Peyer's patch (tissue), 4 donors: ENCODE data around the gene TMEM125. TPM values are rescaled to one million over a fixed set of nuclear protein-coding genes. Genes with fewer than 3 reads are reported as not detected.

Source experiments
- DNase-seq, 3 donors: peaks; one replicate each; pipeline ENCODE4 v3.0.0-alpha.2; 2017 to 2019
- H3K27ac ChIP-seq, 4 donors: fragments of 200-600 bp; sonication (generic); one replicate each; pipeline ENCODE4 v1.5.1; 2016 to 2019
- H3K27me3 ChIP-seq, 2 donors: fragments of 200-600 bp; sonication (generic); one replicate each; pipeline ENCODE4 v1.5.1; 2019
- H3K36me3 ChIP-seq, 3 donors: fragments of 200-600 bp; sonication (generic); one replicate each; pipeline ENCODE4 v1.5.1; 2016 to 2019
- H3K4me1 ChIP-seq, 4 donors: fragments of 200-600 bp; sonication (generic); one replicate each; pipeline ENCODE4 v1.5.1; 2016 to 2019
- H3K4me3 ChIP-seq, 4 donors: fragments of 200-600 bp; sonication (generic); 1 replicate in 3 of 4; 2 replicates in 1 of 4; pipeline ENCODE4 v1.5.1; 2016 to 2019; ENCODE audit warnings: mild to moderate bottlenecking in 1 of 4
- H3K9me3 ChIP-seq, 4 donors: fragments of 200-600 bp; sonication (generic); one replicate each; pipeline ENCODE4 v1.5.1; 2016 to 2019; ENCODE audit warnings: mild to moderate bottlenecking in 1 of 4
- POLR2A ChIP-seq, 2 donors: fragments of 450-650 bp; IDR thresholded peaks; one replicate each; pipeline ENCODE4 v1.5.1; 2017; ENCODE audit warnings: antibody characterized with exemption in 2 of 2, mild to moderate bottlenecking in 2 of 2, moderate library complexity in 2 of 2
- total RNA-seq, 4 donors: library from RNA; depleted of rRNA; stranded (reverse); fragments of >200 nt; gene quantifications; one replicate each; pipeline ENCODE4 v1.1.0, GENCODE V29; 2016
- TF ChIP-seq, protein P1 (sequence below), 6 experiments: fragments of 450-650 bp in 4 of 6; fragments of 200-600 bp in 2 of 6; sonication (generic) in 1 of 6; IDR thresholded peaks; one replicate each; pipeline ENCODE4 v1.5.1; 2017 to 2019; ENCODE audit warnings: antibody characterized with exemption in 6 of 6, mild to moderate bottlenecking in 3 of 6, moderate library complexity in 1 of 6

TMEM125 gene
- total RNA-seq, 4 donors from 2014 or later = 14.0 to 87.7 (median 74.8) TPM

DNA sequence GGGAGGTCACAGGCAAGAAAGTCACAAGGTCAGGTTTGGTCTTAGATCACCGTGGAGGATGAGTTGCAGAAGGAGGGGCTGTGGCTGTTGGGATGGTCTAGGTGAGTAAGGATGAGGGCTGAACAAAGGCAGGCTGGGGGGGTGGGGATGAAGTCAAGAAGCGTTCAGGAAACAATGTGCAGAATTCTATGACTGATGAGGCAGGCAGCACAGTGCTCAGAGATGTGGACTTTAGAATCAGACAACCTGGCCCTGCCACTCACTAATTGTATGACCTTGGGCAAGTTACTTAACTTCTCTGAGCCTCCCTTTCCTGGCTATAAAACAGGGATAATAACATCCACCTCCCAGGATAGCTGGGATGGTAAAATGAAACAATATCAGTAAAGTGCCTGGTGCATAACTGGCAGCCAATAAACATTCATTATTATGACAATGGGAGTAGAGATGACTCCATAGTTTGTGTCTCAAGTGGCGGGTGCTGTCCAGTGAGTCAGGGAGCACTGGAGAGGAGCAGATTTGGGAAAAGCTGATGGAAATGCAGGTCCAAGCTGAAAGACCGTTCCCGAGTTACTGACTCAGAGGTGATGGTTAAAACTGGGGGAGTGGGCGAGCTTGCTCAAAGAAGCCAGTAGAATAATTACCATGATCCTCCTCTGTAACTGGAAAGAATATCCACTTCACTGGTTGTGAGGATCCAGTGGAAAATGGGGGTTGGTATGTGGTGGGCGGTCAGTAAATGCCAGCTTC is 33.1 kb downstream of the TMEM125 start:
- DNase-seq = peak in 2 of 3 donors; percentile 66 to 85
- H3K36me3 ChIP-seq = no peaks in the 10 kb centered on the region
- peaks cover 0 to 20% (median 4%) of the 10 kb centered on the region in 4 donors for H3K4me1 ChIP-seq
- no peak overlapping the region for H3K4me3 ChIP-seq
- peak overlapping the region in 3 of 4 donors; percentile 30 to 75 (median 36) for H3K27ac ChIP-seq
- H3K27me3 ChIP-seq = no peaks in the 10 kb centered on the region
- no peaks in the 10 kb centered on the region for H3K9me3 ChIP-seq
- TF ChIP-seq POLR2A (IDR thresholded peaks at IDR 0.05) = no peak
- TF ChIP-seq, protein P1, sequence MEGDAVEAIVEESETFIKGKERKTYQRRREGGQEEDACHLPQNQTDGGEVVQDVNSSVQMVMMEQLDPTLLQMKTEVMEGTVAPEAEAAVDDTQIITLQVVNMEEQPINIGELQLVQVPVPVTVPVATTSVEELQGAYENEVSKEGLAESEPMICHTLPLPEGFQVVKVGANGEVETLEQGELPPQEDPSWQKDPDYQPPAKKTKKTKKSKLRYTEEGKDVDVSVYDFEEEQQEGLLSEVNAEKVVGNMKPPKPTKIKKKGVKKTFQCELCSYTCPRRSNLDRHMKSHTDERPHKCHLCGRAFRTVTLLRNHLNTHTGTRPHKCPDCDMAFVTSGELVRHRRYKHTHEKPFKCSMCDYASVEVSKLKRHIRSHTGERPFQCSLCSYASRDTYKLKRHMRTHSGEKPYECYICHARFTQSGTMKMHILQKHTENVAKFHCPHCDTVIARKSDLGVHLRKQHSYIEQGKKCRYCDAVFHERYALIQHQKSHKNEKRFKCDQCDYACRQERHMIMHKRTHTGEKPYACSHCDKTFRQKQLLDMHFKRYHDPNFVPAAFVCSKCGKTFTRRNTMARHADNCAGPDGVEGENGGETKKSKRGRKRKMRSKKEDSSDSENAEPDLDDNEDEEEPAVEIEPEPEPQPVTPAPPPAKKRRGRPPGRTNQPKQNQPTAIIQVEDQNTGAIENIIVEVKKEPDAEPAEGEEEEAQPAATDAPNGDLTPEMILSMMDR (IDR thresholded peaks at IDR 0.05) = no peak

DNA sequence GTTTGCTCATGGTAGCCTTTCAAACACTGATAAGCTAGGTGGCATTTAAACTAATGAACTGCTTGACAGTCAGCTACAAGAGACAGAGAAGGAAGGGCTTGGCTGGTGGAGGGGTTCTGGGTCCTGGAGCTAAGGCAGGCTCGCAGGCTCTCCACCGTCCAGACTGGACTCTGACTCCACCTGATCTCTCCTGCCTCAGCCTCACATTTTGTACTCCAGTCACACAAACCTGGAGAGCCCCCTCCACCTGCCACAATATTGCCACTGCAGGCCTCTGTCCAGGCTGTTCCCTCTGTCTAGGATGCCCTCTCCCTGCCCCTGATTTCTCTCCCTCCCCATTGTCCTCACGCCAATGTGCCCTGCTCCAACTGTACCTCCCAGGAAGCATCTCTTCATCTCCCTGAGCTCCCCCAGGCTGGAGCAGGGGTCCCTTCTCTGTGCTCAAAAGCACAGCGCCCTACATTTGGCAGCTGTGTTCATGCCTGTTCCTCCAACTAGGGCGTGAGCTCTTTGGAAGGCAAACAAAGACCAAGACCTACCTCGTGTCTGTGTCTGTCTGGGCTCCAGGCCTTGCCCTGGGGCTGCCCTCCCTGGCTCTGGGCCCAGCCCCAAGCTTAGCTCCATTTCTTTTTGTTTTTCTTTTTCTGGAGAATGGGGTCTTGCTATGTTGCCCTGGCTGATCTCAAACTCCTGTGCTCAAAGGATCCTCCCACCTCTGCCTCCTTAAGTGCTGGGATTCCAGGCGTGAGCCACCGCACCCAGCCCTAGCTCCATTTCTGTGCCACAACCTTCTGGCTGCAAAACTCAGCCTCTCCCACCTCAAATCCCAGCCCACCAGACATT is 33.9 kb downstream of the TMEM125 start:
- Histone ChIP-seq H3K27ac (peak overlapping the region in 3 of 4 donors; percentile 27 to 75 (median 36)), H3K27me3 (no peaks in the 10 kb centered on the region), H3K4me3 (no peak overlapping the region), H3K4me1 (peaks cover 0 to 20% (median 4%) of the 10 kb centered on the region in 4 donors), H3K9me3 (no peaks in the 10 kb centered on the region), H3K36me3 (no peaks in the 10 kb centered on the region)
- TF ChIP-seq, protein P1 (IDR thresholded peaks at IDR 0.05) = no peak
- no peak for TF ChIP-seq POLR2A (IDR thresholded peaks at IDR 0.05)
- peak in 1 of 3 donors; percentile 39 for DNase-seq

DNA sequence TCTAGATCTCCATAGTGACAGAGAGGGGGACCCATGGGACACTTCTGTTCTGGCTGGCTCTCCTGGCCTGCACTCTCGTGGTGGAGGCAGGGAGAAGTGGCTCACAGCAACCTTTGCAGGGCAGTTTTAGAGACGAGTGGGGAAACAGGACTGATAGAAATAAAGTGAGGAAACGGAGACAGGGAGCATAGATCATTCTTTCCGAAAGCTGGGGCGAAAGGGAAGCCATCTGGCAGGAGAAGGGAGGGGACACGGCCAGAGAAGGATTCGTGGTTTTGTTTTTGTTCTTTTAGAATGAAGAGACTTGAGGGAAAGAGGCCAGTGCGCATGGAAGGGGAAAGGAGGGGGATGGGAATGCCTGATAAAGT is 34.5 kb downstream of the TMEM125 start:
- H3K4me1 ChIP-seq = peaks cover 0 to 20% (median 4%) of the 10 kb centered on the region in 4 donors
- H3K36me3 ChIP-seq = no peaks in the 10 kb centered on the region
- DNase-seq = peak in 1 of 3 donors; percentile 32
- H3K27me3 ChIP-seq = no peaks in the 10 kb centered on the region
- H3K9me3 ChIP-seq = no peaks in the 10 kb centered on the region
- no peak overlapping the region for H3K27ac ChIP-seq
- H3K4me3 ChIP-seq = no peak overlapping the region
- TF ChIP-seq POLR2A (IDR thresholded peaks at IDR 0.05) = no peak
- TF ChIP-seq, protein P1 (IDR thresholded peaks at IDR 0.05) = no peak

DNA sequence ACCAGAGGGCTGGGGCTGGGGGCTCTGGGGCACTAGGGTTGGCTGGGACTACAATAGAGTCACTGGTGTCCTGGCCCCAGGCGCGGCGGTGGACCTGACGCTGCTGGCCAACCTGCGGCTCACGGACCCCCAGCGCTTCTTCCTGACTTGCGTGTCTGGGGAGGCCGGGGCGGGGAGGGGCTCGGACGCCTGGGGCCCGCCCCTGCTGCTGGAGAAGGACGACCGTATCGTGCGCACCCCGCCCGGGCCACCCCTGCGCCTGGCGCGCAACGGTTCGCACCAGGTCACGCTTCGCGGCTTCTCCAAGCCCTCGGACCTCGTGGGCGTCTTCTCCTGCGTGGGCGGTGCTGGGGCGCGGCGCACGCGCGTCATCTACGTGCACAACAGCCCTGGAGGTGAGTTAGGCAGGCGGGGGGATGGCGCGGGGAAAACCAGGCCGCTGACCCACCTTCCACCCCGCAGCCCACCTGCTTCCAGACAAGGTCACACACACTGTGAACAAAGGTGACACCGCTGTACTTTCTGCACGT is 35.1 kb downstream of the TMEM125 start:
- no peak overlapping the region for H3K4me3 ChIP-seq
- peak in 1 of 3 donors; percentile 35 for DNase-seq

DNA sequence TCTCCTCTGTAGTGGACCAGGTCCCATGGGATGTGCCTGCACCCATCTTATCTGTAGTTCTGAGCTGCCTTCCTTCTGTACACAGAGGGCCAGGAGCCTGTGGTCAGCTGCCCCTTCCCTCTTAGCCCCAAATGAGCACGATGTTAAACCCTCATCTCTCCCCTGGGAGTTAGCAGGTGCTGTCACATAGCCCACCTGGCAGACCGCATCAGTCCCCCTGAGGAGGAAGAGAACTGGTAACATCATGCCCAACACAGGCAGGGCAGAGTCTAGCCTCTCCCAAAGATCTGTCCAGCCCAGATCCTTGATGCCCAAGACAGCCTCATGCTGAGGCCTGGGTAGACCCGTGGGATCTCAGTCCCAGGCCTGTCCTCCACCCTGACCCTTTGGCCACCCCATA is 35.7 kb downstream of the TMEM125 start:
- peak in 1 of 3 donors; percentile 22 for DNase-seq
- H3K4me1 ChIP-seq = peaks cover 0 to 20% (median 4%) of the 10 kb centered on the region in 4 donors
- no peaks in the 10 kb centered on the region for H3K27me3 ChIP-seq
- H3K9me3 ChIP-seq = no peaks in the 10 kb centered on the region
- H3K4me3 ChIP-seq = no peak overlapping the region
- H3K27ac ChIP-seq = no peak overlapping the region
- TF ChIP-seq, protein P1 (IDR thresholded peaks at IDR 0.05) = no peak
- no peak for TF ChIP-seq POLR2A (IDR thresholded peaks at IDR 0.05)
- no peaks in the 10 kb centered on the region for H3K36me3 ChIP-seq

More for the DNA sequence above, 35.1 kb downstream of the TMEM125 start:
- no peaks in the 10 kb centered on the region for H3K27me3 ChIP-seq
- no peaks in the 10 kb centered on the region for H3K36me3 ChIP-seq
- no peak for TF ChIP-seq POLR2A (IDR thresholded peaks at IDR 0.05)
- TF ChIP-seq, protein P1 (IDR thresholded peaks at IDR 0.05) = no peak
- H3K4me1 ChIP-seq = peaks cover 0 to 20% (median 4%) of the 10 kb centered on the region in 4 donors
- H3K9me3 ChIP-seq = no peaks in the 10 kb centered on the region
- H3K27ac ChIP-seq = no peak overlapping the region
